IMR-90 (cell line): ENCODE measurements around the gene PALM3. TPM values are rescaled to one million over a fixed set of nuclear protein-coding genes. Genes with fewer than 3 reads are reported as not detected.

ENCODE experiments used
- ATAC-seq: fragments of 200-7000 bp; cut with Tn5 transposase; 2 replicates; pipeline ENCODE4 v1.9.1; 2020; ENCODE audit warnings: low read depth, mild to moderate bottlenecking, moderate library complexity
- BruUV-seq: library from RNA; stranded (reverse); fragments of 400-500 nt; replicated peaks from 2 replicates; lab custom pipeline; 2021; lab: Mats Ljungman, UMichigan
- CTCF ChIA-PET: fragments of 300-600 bp; formaldehyde crosslinking; extraction: SDS; loops from one replicate; lab custom pipeline; 2021; ENCODE audit warnings: antibody characterized with exemption; lab: Yijun Ruan, JAX
- POLR2A ChIA-PET: fragments of 300-600 bp; sonication (Branson Sonifier 250); formaldehyde crosslinking; loops from one replicate; lab custom pipeline; 2022; ENCODE audit warnings: antibody characterized with exemption; ENCODE audit not compliant: unreplicated experiment; lab: Charles Lee
- DNase-seq: peaks from one replicate; pipeline ENCODE4 v3.0.0; 2013
- H2AFZ ChIP-seq: replicated peaks from 2 replicates; pipeline ENCODE3; 2013; ENCODE audit warnings: low read length, mild to moderate bottlenecking; ENCODE audit not compliant: poor library complexity
- H2AK5ac ChIP-seq: 2 replicates; pipeline ENCODE4 v1.6.1; 2013; ENCODE audit warnings: low read depth, low read length, inconsistent platforms
- H2AK9ac ChIP-seq: replicated peaks from 2 replicates; pipeline ENCODE3; 2013; ENCODE audit warnings: mild to moderate bottlenecking, low read depth, low read length, moderate library complexity; ENCODE audit not compliant: poor library complexity
- H2BK120ac ChIP-seq: 2 replicates; pipeline ENCODE4 v1.6.1; 2013; ENCODE audit warnings: low read depth, low read length, inconsistent platforms
- H2BK15ac ChIP-seq: 3 replicates; pipeline ENCODE4 v1.6.1; 2013; ENCODE audit warnings: low read depth, low read length, inconsistent platforms
- H2BK20ac ChIP-seq: 2 replicates; pipeline ENCODE4 v1.6.1; 2013; ENCODE audit warnings: low read depth, mild to moderate bottlenecking, inconsistent platforms, low read length, moderate library complexity
- H2BK5ac ChIP-seq: 2 replicates; pipeline ENCODE4 v1.6.1; 2013; ENCODE audit warnings: mild to moderate bottlenecking, low read depth, low read length, inconsistent platforms; ENCODE audit not compliant: poor library complexity, severe bottlenecking
- H3K14ac ChIP-seq: replicated peaks from 2 replicates; pipeline ENCODE4 v1.6.1; 2013; ENCODE audit warnings: low read depth, low read length, inconsistent platforms
- H3K18ac ChIP-seq: 2 replicates; pipeline ENCODE4 v1.6.1; 2013; ENCODE audit warnings: low read depth, low read length, control low read depth
- H3K23ac ChIP-seq: 2 replicates; pipeline ENCODE4 v1.6.1; 2013; ENCODE audit warnings: low read depth, low read length, inconsistent platforms
- H3K27ac ChIP-seq: 2 replicates; pipeline ENCODE4 v1.5.1; 2013; ENCODE audit warnings: mild to moderate bottlenecking, control low read depth, low read length; ENCODE audit not compliant: insufficient read depth
- H3K27me3 ChIP-seq: 2 replicates; pipeline ENCODE4 v1.6.1; 2013; ENCODE audit warnings: low read length; ENCODE audit not compliant: control insufficient read depth, insufficient read depth
- H3K36me3 ChIP-seq: 2 replicates; pipeline ENCODE4 v1.6.1; 2013; ENCODE audit warnings: low read length, mixed read lengths; ENCODE audit not compliant: control insufficient read depth, insufficient read depth
- H3K4ac ChIP-seq: 2 replicates; pipeline ENCODE4 v1.6.1; 2013; ENCODE audit warnings: low read depth, low read length, inconsistent platforms
- H3K4me1 ChIP-seq: 2 replicates; pipeline ENCODE4 v1.6.1; 2013; ENCODE audit warnings: low read length, mixed read lengths; ENCODE audit not compliant: control insufficient read depth, insufficient read depth
- H3K4me2 ChIP-seq: 2 replicates; pipeline ENCODE4 v1.6.1; 2013; ENCODE audit warnings: low read depth, mild to moderate bottlenecking, control low read depth, low read length, moderate library complexity
- H3K4me3 ChIP-seq: 2 replicates; pipeline ENCODE4 v1.5.1; 2013; ENCODE audit warnings: low read depth, mild to moderate bottlenecking, control low read depth, low read length, moderate library complexity; ENCODE audit not compliant: insufficient read depth
- H3K56ac ChIP-seq: 2 replicates; pipeline ENCODE4 v1.6.1; 2013; ENCODE audit warnings: low read length, inconsistent platforms; ENCODE audit not compliant: insufficient read depth; ENCODE audit errors: extremely low read depth
- H3K79me1 ChIP-seq, 2 experiments: 2 replicates each; pipeline ENCODE4 v1.6.1; 2013; ENCODE audit warnings: low read length in 2 of 2, inconsistent platforms in 1 of 2, low read depth in 1 of 2
- H3K9ac ChIP-seq: 2 replicates; pipeline ENCODE4 v1.6.1; 2013; ENCODE audit warnings: low read depth, low read length, control low read depth
- H3K9me1 ChIP-seq: 2 replicates; pipeline ENCODE4 v1.6.1; 2013; ENCODE audit warnings: low read length, inconsistent platforms; ENCODE audit not compliant: insufficient read depth
- H3K9me3 ChIP-seq: 2 replicates; pipeline ENCODE4 v1.6.1; 2013; ENCODE audit warnings: low read length; ENCODE audit not compliant: control insufficient read depth, insufficient read depth
- H4K20me1 ChIP-seq: 2 replicates; pipeline ENCODE4 v1.6.1; 2013; ENCODE audit warnings: low read length, inconsistent platforms; ENCODE audit not compliant: insufficient read depth
- H4K5ac ChIP-seq: 2 replicates; pipeline ENCODE4 v1.6.1; 2013; ENCODE audit warnings: mild to moderate bottlenecking, low read depth, low read length, control low read depth
- H4K8ac ChIP-seq, 2 experiments: 2 replicates each; pipeline ENCODE4 v1.6.1; 2013; ENCODE audit warnings: low read depth in 2 of 2, low read length in 2 of 2, control low read depth in 1 of 2, inconsistent platforms in 1 of 2
- H4K91ac ChIP-seq: 2 replicates; pipeline ENCODE4 v1.6.1; 2013; ENCODE audit warnings: low read depth, low read length, inconsistent platforms; ENCODE audit not compliant: insufficient read depth
- BHLHE40 ChIP-seq: fragments of 150-350 bp; IDR thresholded peaks from 2 replicates; pipeline ENCODE4 v1.6.1; 2016; ENCODE audit warnings: mild to moderate bottlenecking, low read depth, low read length
- CEBPB ChIP-seq: IDR thresholded peaks from 2 replicates; pipeline ENCODE4 v1.6.1; 2012; ENCODE audit warnings: low read depth, low read length, improper control_type of control experiment
- CHD1 ChIP-seq: IDR thresholded peaks from 2 replicates; pipeline ENCODE4 v1.6.1; 2012; ENCODE audit warnings: low read depth, low read length, improper control_type of control experiment
- ELK1 ChIP-seq: fragments of 150-350 bp; IDR thresholded peaks from 2 replicates; pipeline ENCODE4 v1.6.1; 2016; ENCODE audit warnings: low read depth, mild to moderate bottlenecking, low read length, moderate library complexity, borderline replicate concordance
- FOS ChIP-seq: fragments of 150-350 bp; IDR thresholded peaks from 2 replicates; pipeline ENCODE4 v1.6.1; 2016; ENCODE audit warnings: low read depth, low read length
- MAFK ChIP-seq: IDR thresholded peaks from 2 replicates; pipeline ENCODE4 v1.6.1; 2012; ENCODE audit warnings: low read depth, low read length, improper control_type of control experiment
- MAZ ChIP-seq: IDR thresholded peaks from 2 replicates; pipeline ENCODE4 v1.6.1; 2012; ENCODE audit warnings: low read depth, mild to moderate bottlenecking, low read length, improper control_type of control experiment, moderate library complexity, borderline replicate concordance
- NFE2L2 ChIP-seq: fragments of 150-350 bp; IDR thresholded peaks from 2 replicates; pipeline ENCODE4 v1.6.1; 2016; ENCODE audit warnings: low read depth, mild to moderate bottlenecking, low read length
- POLR2A ChIP-seq: IDR thresholded peaks from 2 replicates; pipeline ENCODE4 v1.6.1; 2012; ENCODE audit warnings: mild to moderate bottlenecking, low read depth, low read length
- RAD21 ChIP-seq: IDR thresholded peaks from 2 replicates; pipeline ENCODE4 v1.6.1; 2012; ENCODE audit warnings: low read length, improper control_type of control experiment
- RCOR1 ChIP-seq: IDR thresholded peaks from 2 replicates; pipeline ENCODE4 v1.6.1; 2012; ENCODE audit warnings: mild to moderate bottlenecking, low read length, improper control_type of control experiment; ENCODE audit not compliant: insufficient replicate concordance
- RFX5 ChIP-seq: IDR thresholded peaks from 2 replicates; pipeline ENCODE4 v1.8.0; 2012; ENCODE audit warnings: low read depth, mild to moderate bottlenecking, low read length, moderate library complexity
- SMC3 ChIP-seq: fragments of 150-350 bp; IDR thresholded peaks from 2 replicates; pipeline ENCODE4 v1.6.1; 2016; ENCODE audit warnings: low read depth, mild to moderate bottlenecking, antibody characterized with exemption, low read length, moderate library complexity
- USF2 ChIP-seq: fragments of 150-350 bp; IDR thresholded peaks from 2 replicates; pipeline ENCODE4 v1.6.1; 2017; ENCODE audit warnings: mild to moderate bottlenecking, antibody characterized with exemption, low read length, low read depth
- WGBS, 2 experiments: methylation state at CpG; one replicate each; pipeline versions ENCODE4 v1.1.5 to v1.1.7; 2013; ENCODE audit warnings: missing lambda C conversion rate in 2 of 2; ENCODE audit not compliant: insufficient read length in 1 of 2; ENCODE audit errors: extremely low coverage in 2 of 2; 5-methylcytosine and 5-hydroxymethylcytosine counted together
- dilution Hi-C: fragments of 300-500 bp; cut with HindIII; formaldehyde crosslinking; loops from one replicate; pipeline ENCODE4 v1.14.3; 2018; ENCODE audit warnings: low sequenced_read_pairs; ENCODE audit not compliant: unreplicated experiment
- in situ Hi-C: fragments of 300-500 bp; cut with MboI; formaldehyde crosslinking; loops from 3 replicates; pipeline ENCODE4 v1.14.3; 2019; ENCODE audit warnings: low sequenced_read_pairs, inconsistent platforms, mixed read lengths
- intact Hi-C: fragments of 100-400 bp; cut with micrococcal nuclease; formaldehyde crosslinking; loops from 2 replicates; pipeline ENCODE4 v1.10.0; 2022
- polyA plus RNA-seq, 3 experiments: library from polyadenylated mRNA; depleted of rRNA; stranded (reverse); fragments of >200 nt; gene quantifications; 2 replicates each; pipeline ENCODE4 v1.2.3, GENCODE V29; 2012; ENCODE audit warnings: low replicate concordance in 1 of 3
- total RNA-seq: library from RNA; depleted of rRNA; stranded (reverse); fragments of >200 nt; gene quantifications from 2 replicates; pipeline ENCODE4 v1.2.3, GENCODE V29; 2012
- TF ChIP-seq, protein P1 (sequence below): conservative IDR thresholded peaks from 2 replicates; pipeline ENCODE4 v1.5.1; 2012; ENCODE audit warnings: mild to moderate bottlenecking, low read depth, low read length, improper control_type of control experiment

Gene PALM3
- total and polyA plus RNA-seq, 2 of the 4 experiments (the other 2 are of a cell fraction), result 0.18 to 0.84 TPM

DNA sequence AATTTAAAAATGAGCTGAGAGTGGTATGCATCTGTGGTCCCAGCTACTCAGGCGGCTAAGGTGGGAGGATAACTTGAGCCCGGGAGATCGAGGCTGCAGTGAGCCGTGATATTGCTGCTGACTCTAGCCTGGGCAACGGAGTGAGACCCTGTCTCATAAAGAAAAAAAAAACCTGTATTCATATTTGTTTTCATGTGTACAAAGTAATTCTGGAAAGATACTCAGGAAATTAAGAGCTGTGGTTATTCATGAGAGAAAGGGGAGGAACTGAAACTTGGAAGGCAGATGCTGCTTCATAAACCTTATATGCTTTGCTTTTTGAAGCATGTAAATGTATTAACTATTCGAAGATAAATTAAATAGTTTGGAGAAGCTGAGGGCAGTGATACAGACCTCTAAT lies 42.8 kb downstream of the PALM3 start:
- no CpG with 5 or more reads among the region's 6 CpGs for whole genome bisulfite sequencing, 2 experiments
- H3K9me3 ChIP-seq, result no peaks in the 10 kb centered on the region
- H3K79me1 ChIP-seq, result no peaks in the 10 kb centered on the region
- intact Hi-C loops (no loop called here), dilution Hi-C loops (no loop called here), in situ Hi-C loops (no loop called here)
- no peak overlapping the region for H2BK5ac ChIP-seq
- H3K4me3 ChIP-seq, result no peak overlapping the region
- no peak overlapping the region for H4K91ac ChIP-seq
- no peak overlapping the region for H3K4me2 ChIP-seq
- H4K20me1 ChIP-seq, result no peaks in the 10 kb centered on the region
- no peaks in the 10 kb centered on the region for H3K27me3 ChIP-seq
- H3K36me3 ChIP-seq, result no peaks in the 10 kb centered on the region
- H2AFZ ChIP-seq, result no peak overlapping the region
- no peak overlapping the region for H2BK120ac ChIP-seq
- DNase-seq (no peak), ATAC-seq (no peak)
- no peak overlapping the region for H3K23ac ChIP-seq
- no TSS peak for BruUV-seq
- H4K5ac ChIP-seq, result no peak overlapping the region
- no peak overlapping the region for H2AK5ac ChIP-seq
- no peak overlapping the region for H3K27ac ChIP-seq
- H3K56ac ChIP-seq, result no peak overlapping the region
- H3K18ac ChIP-seq, result no peak overlapping the region
- H3K4me1 ChIP-seq, result no peaks in the 10 kb centered on the region
- CTCF ChIA-PET, result interaction anchor here (1.1 kb wide), 1 partner anchor 24 kb away, joined by 4 read pairs; no protein-coding TSS in a partner anchor
- no peaks in the 10 kb centered on the region for H3K9me1 ChIP-seq
- H3K4ac ChIP-seq, result no peak overlapping the region
- POLR2A ChIA-PET, result interaction anchor here (0.6 kb wide), 2 partner anchors 13 to 577 kb away, joined by 3 to 4 read pairs; partner anchors contain the start of gene RFX1
- H4K8ac ChIP-seq, result no peak overlapping the region
- H2AK9ac ChIP-seq, result no peak overlapping the region
- TF ChIP-seq RAD21 (no peak), RCOR1 (no peak), MAFK (no peak), CHD1 (no peak), SMC3 (no peak), POLR2A (no peak), RFX5 (no peak), CEBPB (no peak), FOS (no peak), MAZ (no peak), NFE2L2 (no peak), ELK1 (no peak), USF2 (no peak), BHLHE40 (no peak)
- TF ChIP-seq, protein P1, sequence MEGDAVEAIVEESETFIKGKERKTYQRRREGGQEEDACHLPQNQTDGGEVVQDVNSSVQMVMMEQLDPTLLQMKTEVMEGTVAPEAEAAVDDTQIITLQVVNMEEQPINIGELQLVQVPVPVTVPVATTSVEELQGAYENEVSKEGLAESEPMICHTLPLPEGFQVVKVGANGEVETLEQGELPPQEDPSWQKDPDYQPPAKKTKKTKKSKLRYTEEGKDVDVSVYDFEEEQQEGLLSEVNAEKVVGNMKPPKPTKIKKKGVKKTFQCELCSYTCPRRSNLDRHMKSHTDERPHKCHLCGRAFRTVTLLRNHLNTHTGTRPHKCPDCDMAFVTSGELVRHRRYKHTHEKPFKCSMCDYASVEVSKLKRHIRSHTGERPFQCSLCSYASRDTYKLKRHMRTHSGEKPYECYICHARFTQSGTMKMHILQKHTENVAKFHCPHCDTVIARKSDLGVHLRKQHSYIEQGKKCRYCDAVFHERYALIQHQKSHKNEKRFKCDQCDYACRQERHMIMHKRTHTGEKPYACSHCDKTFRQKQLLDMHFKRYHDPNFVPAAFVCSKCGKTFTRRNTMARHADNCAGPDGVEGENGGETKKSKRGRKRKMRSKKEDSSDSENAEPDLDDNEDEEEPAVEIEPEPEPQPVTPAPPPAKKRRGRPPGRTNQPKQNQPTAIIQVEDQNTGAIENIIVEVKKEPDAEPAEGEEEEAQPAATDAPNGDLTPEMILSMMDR, result no peak
- H2BK20ac ChIP-seq, result no peak overlapping the region
- H2BK15ac ChIP-seq, result no peak overlapping the region
- H3K9ac ChIP-seq, result no peak overlapping the region
- no peak overlapping the region for H3K14ac ChIP-seq
